SU-DHL-6 (cell line): ENCODE measurements around the gene FAM170B.

Experiments used
- H2AFZ ChIP-seq: fragments of 200-600 bp; sonication (generic); 2 replicates; pipeline ENCODE4 v1.6.1; 2014; ENCODE audit warnings: low read depth, mild to moderate bottlenecking, moderate library complexity, mixed read lengths, antibody characterized with exemption, low read length; ENCODE audit not compliant: severe bottlenecking
- H3F3A ChIP-seq: fragments of 200-600 bp; shearing (Covaris generic); 2 replicates; pipeline ENCODE4 v1.6.0; 2016; ENCODE audit warnings: antibody characterized with exemption, mild to moderate bottlenecking; ENCODE audit not compliant: insufficient read depth
- H3K27ac ChIP-seq: fragments of 200-600 bp; sonication (generic); 2 replicates; pipeline ENCODE4 v1.5.1; 2016; ENCODE audit warnings: low read depth, mild to moderate bottlenecking, low read length, moderate library complexity, mixed read lengths
- H3K27me3 ChIP-seq: fragments of 200-600 bp; sonication (generic), shearing (Covaris generic); 2 replicates; pipeline ENCODE4 v1.6.0; 2014; ENCODE audit warnings: mild to moderate bottlenecking, low read length
- H3K36me3 ChIP-seq: fragments of 200-600 bp; sonication (generic); 2 replicates; pipeline ENCODE4 v1.6.1; 2014; ENCODE audit warnings: mild to moderate bottlenecking, low read length, mixed read lengths
- H3K4me2 ChIP-seq: fragments of 300-600, 200-600 bp; shearing (Covaris generic), sonication (generic); 2 replicates; pipeline ENCODE4 v1.6.0; 2014; ENCODE audit warnings: low read length, low read depth, mild to moderate bottlenecking; ENCODE audit not compliant: poor library complexity, severe bottlenecking
- H3K4me3 ChIP-seq: fragments of 200-600 bp; sonication (generic); 2 replicates; pipeline ENCODE4 v1.5.1; 2014; ENCODE audit warnings: antibody characterized with exemption, low read length, mild to moderate bottlenecking, mixed read lengths; ENCODE audit not compliant: insufficient read depth, poor library complexity, severe bottlenecking
- H3K79me2 ChIP-seq: fragments of 200-600 bp; sonication (generic); 2 replicates; pipeline ENCODE4 v1.6.1; 2014; ENCODE audit warnings: mild to moderate bottlenecking, low read length, moderate library complexity; ENCODE audit not compliant: insufficient read depth
- H3K9ac ChIP-seq: fragments of 200-600 bp; sonication (generic); 2 replicates; pipeline ENCODE4 v1.7.0; 2014; ENCODE audit warnings: mild to moderate bottlenecking, low read length
- H3K9me2 ChIP-seq: fragments of 200-600 bp; sonication (generic); replicated peaks from 2 replicates; pipeline ENCODE4 v1.6.1; 2014; ENCODE audit warnings: low read length; ENCODE audit not compliant: insufficient read depth
- H3K9me3 ChIP-seq: fragments of 200-600 bp; sonication (generic); 2 replicates; pipeline ENCODE4 v1.6.1; 2014; ENCODE audit warnings: low read length, mixed read lengths; ENCODE audit not compliant: insufficient read depth
- H4K20me1 ChIP-seq: fragments of 200-600 bp; sonication (generic); 2 replicates; pipeline ENCODE4 v1.6.1; 2014; ENCODE audit warnings: low read depth, mild to moderate bottlenecking, antibody characterized with exemption, low read length, moderate library complexity, mixed read lengths
- EZH2phosphoT487 ChIP-seq: fragments of 200-600 bp; sonication (generic), shearing (Covaris generic); conservative IDR thresholded peaks from 2 replicates; pipeline ENCODE4 v1.6.1; 2018; ENCODE audit warnings: mild to moderate bottlenecking, antibody characterized with exemption, low read length, moderate library complexity, mixed read lengths
- TF ChIP-seq, protein P1 (sequence below): fragments of 200-600 bp; sonication (generic); IDR thresholded peaks from one replicate; pipeline ENCODE4 v1.5.1; 2017; ENCODE audit warnings: antibody characterized with exemption, mild to moderate bottlenecking, low read length, moderate library complexity; ENCODE audit not compliant: insufficient read depth, poor library complexity, severe bottlenecking

The FAM170B gene

GRCh38 chr10:49174926-49175500 is 41.2 kb upstream of the FAM170B start:
- no peaks in the 10 kb centered on the region for H3K27me3 ChIP-seq
- H3K4me2 ChIP-seq, result no peak overlapping the region
- no peak overlapping the region for H2AFZ ChIP-seq
- H3K9me3 ChIP-seq, result no peaks in the 10 kb centered on the region
- no peaks in the 10 kb centered on the region for H3K9me2 ChIP-seq
- no peaks in the 10 kb centered on the region for H3K36me3 ChIP-seq
- no peaks in the 10 kb centered on the region for H4K20me1 ChIP-seq
- no peak overlapping the region for H3K27ac ChIP-seq
- no peaks in the 10 kb centered on the region for H3F3A ChIP-seq
- H3K79me2 ChIP-seq, result no peaks in the 10 kb centered on the region
- H3K9ac ChIP-seq, result no peak overlapping the region
- no peak for TF ChIP-seq EZH2phosphoT487
- TF ChIP-seq, protein P1, sequence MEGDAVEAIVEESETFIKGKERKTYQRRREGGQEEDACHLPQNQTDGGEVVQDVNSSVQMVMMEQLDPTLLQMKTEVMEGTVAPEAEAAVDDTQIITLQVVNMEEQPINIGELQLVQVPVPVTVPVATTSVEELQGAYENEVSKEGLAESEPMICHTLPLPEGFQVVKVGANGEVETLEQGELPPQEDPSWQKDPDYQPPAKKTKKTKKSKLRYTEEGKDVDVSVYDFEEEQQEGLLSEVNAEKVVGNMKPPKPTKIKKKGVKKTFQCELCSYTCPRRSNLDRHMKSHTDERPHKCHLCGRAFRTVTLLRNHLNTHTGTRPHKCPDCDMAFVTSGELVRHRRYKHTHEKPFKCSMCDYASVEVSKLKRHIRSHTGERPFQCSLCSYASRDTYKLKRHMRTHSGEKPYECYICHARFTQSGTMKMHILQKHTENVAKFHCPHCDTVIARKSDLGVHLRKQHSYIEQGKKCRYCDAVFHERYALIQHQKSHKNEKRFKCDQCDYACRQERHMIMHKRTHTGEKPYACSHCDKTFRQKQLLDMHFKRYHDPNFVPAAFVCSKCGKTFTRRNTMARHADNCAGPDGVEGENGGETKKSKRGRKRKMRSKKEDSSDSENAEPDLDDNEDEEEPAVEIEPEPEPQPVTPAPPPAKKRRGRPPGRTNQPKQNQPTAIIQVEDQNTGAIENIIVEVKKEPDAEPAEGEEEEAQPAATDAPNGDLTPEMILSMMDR, result no peak
- no peak overlapping the region for H3K4me3 ChIP-seq

- H2AFZ ChIP-seq, result no peak overlapping the region
- no peak overlapping the region for H3K9ac ChIP-seq
Measured at GRCh38 chr10:49174261-49174925, 40.6 kb upstream of the FAM170B start.

DNA sequence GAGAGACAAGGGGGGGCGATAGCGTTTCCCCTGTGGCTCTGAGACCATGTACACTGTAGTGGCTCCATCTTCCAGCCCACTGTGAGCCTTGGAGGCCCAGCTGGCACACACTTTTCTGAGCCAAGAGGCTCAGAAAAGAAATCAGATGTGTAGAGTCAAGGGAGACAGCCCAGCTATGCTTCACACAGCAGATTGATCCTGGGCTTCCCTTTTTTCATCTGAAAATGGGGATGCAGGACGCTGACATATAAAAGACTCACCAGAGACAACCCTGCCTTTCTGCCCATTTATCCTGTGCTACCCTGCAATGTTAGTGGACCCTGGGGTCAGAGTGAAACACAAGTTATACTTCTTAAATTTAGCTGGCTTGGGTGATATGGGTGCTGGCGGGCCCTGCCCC is 40.0 kb upstream of the FAM170B start:
- Histone ChIP-seq H4K20me1 (no peaks in the 10 kb centered on the region), H3K27ac (no peak overlapping the region), H3K27me3 (no peaks in the 10 kb centered on the region), H3K4me2 (no peak overlapping the region), H3K9me3 (no peaks in the 10 kb centered on the region), H2AFZ (no peak overlapping the region), H3K9me2 (no peaks in the 10 kb centered on the region), H3K36me3 (no peaks in the 10 kb centered on the region), H3F3A (no peaks in the 10 kb centered on the region), H3K79me2 (no peaks in the 10 kb centered on the region), H3K4me3 (no peak overlapping the region), H3K9ac (no peak overlapping the region)
- TF ChIP-seq, protein P1, result no peak
- no peak for TF ChIP-seq EZH2phosphoT487

More at GRCh38 chr10:49174261-49174925, 40.6 kb upstream of the FAM170B start:
- Histone ChIP-seq H3K27me3 (no peaks in the 10 kb centered on the region), H3K79me2 (no peaks in the 10 kb centered on the region), H3K9me2 (no peaks in the 10 kb centered on the region), H3F3A (no peaks in the 10 kb centered on the region), H3K9me3 (no peaks in the 10 kb centered on the region), H4K20me1 (no peaks in the 10 kb centered on the region), H3K36me3 (no peaks in the 10 kb centered on the region), H3K4me2 (no peak overlapping the region), H3K27ac (no peak overlapping the region), H3K4me3 (no peak overlapping the region)
- no peak for TF ChIP-seq EZH2phosphoT487
- TF ChIP-seq, protein P1, result no peak
